Sigmoid colon (tissue), 7 donors: Measurements from ENCODE around the gene JDP2. TPM values are rescaled to one million over a fixed set of nuclear protein-coding genes. Genes with fewer than 3 reads are reported as not detected.

Experiments
- DNase-seq: peaks from one replicate; pipeline ENCODE4 v3.0.0-alpha.2; 2019
- H3K27ac ChIP-seq, 4 donors: fragments of 200-600 bp; sonication (generic); one replicate each; pipeline ENCODE4 v1.5.1; 2016 to 2019; ENCODE audit warnings: mild to moderate bottlenecking in 1 of 4
- H3K27me3 ChIP-seq, 3 donors: fragments of 200-600 bp; sonication (generic); one replicate each; pipeline ENCODE4 v1.5.1; 2019; ENCODE audit warnings: mild to moderate bottlenecking in 1 of 3
- H3K36me3 ChIP-seq, 4 donors: fragments of 200-600 bp; sonication (generic); one replicate each; pipeline ENCODE4 v1.5.1; 2016 to 2019
- H3K4me1 ChIP-seq, 4 donors: fragments of 200-600 bp; sonication (generic); one replicate each; pipeline ENCODE4 v1.5.1; 2017 to 2019
- H3K4me3 ChIP-seq, 4 donors: fragments of 200-600 bp; sonication (generic); one replicate each; pipeline ENCODE4 v1.5.1; 2017 to 2019; ENCODE audit warnings: mild to moderate bottlenecking in 2 of 4, moderate library complexity in 1 of 4
- H3K9me3 ChIP-seq, 4 donors: fragments of 200-600 bp in 3 of 4; sonication (generic) in 3 of 4; one replicate each; pipeline versions ENCODE4 v1.5.1 to v1.6.1; 2013 to 2019
- CTCF ChIP-seq, 4 experiments: fragments of 450-650 bp in 3 of 4; fragments of 200-600 bp in 1 of 4; IDR thresholded peaks; one replicate each; pipeline ENCODE4 v1.5.1; 2016 to 2019; ENCODE audit warnings: antibody characterized with exemption in 4 of 4, mild to moderate bottlenecking in 3 of 4, moderate library complexity in 2 of 4
- EP300 ChIP-seq, 4 donors: sonication (generic); formaldehyde crosslinking; IDR thresholded peaks; one replicate each; pipeline ENCODE4 v1.6.1; 2017; ENCODE audit warnings: antibody characterized with exemption in 4 of 4
- POLR2A ChIP-seq, 2 donors: fragments of 450-650 bp; IDR thresholded peaks; one replicate each; pipeline ENCODE4 v1.6.1; 2016; ENCODE audit warnings: antibody characterized with exemption in 2 of 2, mild to moderate bottlenecking in 2 of 2, moderate library complexity in 2 of 2
- POLR2AphosphoS5 ChIP-seq, 4 donors: sonication (generic); formaldehyde crosslinking; IDR thresholded peaks; one replicate each; pipeline ENCODE4 v1.6.1; 2017; ENCODE audit warnings: antibody characterized with exemption in 4 of 4
- WGBS, 2 donors: extraction: QIAGEN DNeasy Blood & Tissue Kit; methylation state at CpG; one replicate each; pipeline ENCODE4 v1.1.7; 2013; 5-methylcytosine and 5-hydroxymethylcytosine counted together
- intact Hi-C: fragments of 100-400 bp; cut with DNase I; formaldehyde crosslinking; loops from one replicate; pipeline ENCODE4 v1.15.1; 2023
- polyA plus RNA-seq, 3 donors: library from polyadenylated mRNA; stranded (reverse); fragments of 200-250 nt; gene quantifications; one replicate each; pipeline ENCODE4 v1.2.3, GENCODE V29; 2013
- total RNA-seq, 4 donors: library from RNA; depleted of rRNA; stranded (reverse); fragments of >200 nt; gene quantifications; one replicate each; pipeline ENCODE4 v1.1.0, GENCODE V29; 2016
- donor health status: healthy with polysubstance abuse.
- donor health status: Bipolar disorder and iron deficiency.
- donor health status: healthy.

JDP2 gene
- total and polyA plus RNA-seq, 7 donors, result 24.5 to 90.0 (median 54.9) TPM

- no peak for DNase-seq
- H3K36me3 ChIP-seq, result no peaks in the 10 kb centered on the region
- no peak for TF ChIP-seq POLR2AphosphoS5 (IDR thresholded peaks at IDR 0.05)
- no peak for TF ChIP-seq EP300 (IDR thresholded peaks at IDR 0.05)
- peak in 1 of 4 experiments; percentile 9 for TF ChIP-seq CTCF (IDR thresholded peaks at IDR 0.05)
- no peak for TF ChIP-seq POLR2A (IDR thresholded peaks at IDR 0.05)
- no peaks in the 10 kb centered on the region for H3K27me3 ChIP-seq
- intact Hi-C loops, result no loop called here
- peak overlapping the region in 3 of 4 donors; percentile 43 to 53 (median 45) for H3K4me3 ChIP-seq
- peak overlapping the region in 3 of 4 donors; percentile 34 to 62 (median 35) for H3K27ac ChIP-seq
- H3K4me1 ChIP-seq, result peaks cover 0 to 16% (median 3%) of the 10 kb centered on the region in 4 donors
- 41 to 65% methylated on average over 29 of the region's 29 CpGs for WGBS, 2 donors
- H3K9me3 ChIP-seq, result no peaks in the 10 kb centered on the region
Measured at GRCh38 chr14:75514673-75515628, 87.1 kb downstream of the JDP2 start.

- no peak for TF ChIP-seq POLR2A (IDR thresholded peaks at IDR 0.05)
- no peak for TF ChIP-seq CTCF (IDR thresholded peaks at IDR 0.05)
- TF ChIP-seq EP300 (IDR thresholded peaks at IDR 0.05), result no peak
- TF ChIP-seq POLR2AphosphoS5 (IDR thresholded peaks at IDR 0.05), result no peak
Measured at GRCh38 chr14:75515629-75515996, 87.8 kb downstream of the JDP2 start.

GRCh38 chr14:75518625-75519024 is 90.8 kb downstream of the JDP2 start:
- Histone ChIP-seq H3K4me3 (no peak overlapping the region), H3K36me3 (no peaks in the 10 kb centered on the region), H3K27ac (no peak overlapping the region), H3K4me1 (peaks cover 0 to 16% (median 3%) of the 10 kb centered on the region in 4 donors), H3K9me3 (no peaks in the 10 kb centered on the region), H3K27me3 (no peaks in the 10 kb centered on the region)
- TF ChIP-seq EP300 (IDR thresholded peaks at IDR 0.05) (no peak), POLR2A (IDR thresholded peaks at IDR 0.05) (no peak), CTCF (IDR thresholded peaks at IDR 0.05) (no peak), POLR2AphosphoS5 (IDR thresholded peaks at IDR 0.05) (no peak)
- DNase-seq, result no peak
- WGBS, 2 donors, result 61 to 75% methylated on average over 4 of the region's 4 CpGs
- intact Hi-C loops, result no loop called here

More at GRCh38 chr14:75515629-75515996, 87.8 kb downstream of the JDP2 start:
- no peak for DNase-seq
- peak overlapping the region in 1 of 4 donors; percentile 62 for H3K27ac ChIP-seq
- H3K27me3 ChIP-seq, result no peaks in the 10 kb centered on the region
- no peaks in the 10 kb centered on the region for H3K9me3 ChIP-seq
- peaks cover 0 to 16% (median 3%) of the 10 kb centered on the region in 4 donors for H3K4me1 ChIP-seq
- intact Hi-C loops, result no loop called here
- H3K4me3 ChIP-seq, result peak overlapping the region in 3 of 4 donors; percentile 43 to 53 (median 45)
- H3K36me3 ChIP-seq, result no peaks in the 10 kb centered on the region
- WGBS, 2 donors, result 25 to 51% methylated on average over 7 of the region's 7 CpGs

GRCh38 chr14:75519394-75519793 is 91.6 kb downstream of the JDP2 start:
- Histone ChIP-seq H3K27ac (no peak overlapping the region), H3K9me3 (no peaks in the 10 kb centered on the region), H3K4me1 (peaks cover 0 to 16% (median 3%) of the 10 kb centered on the region in 4 donors), H3K4me3 (no peak overlapping the region), H3K27me3 (no peaks in the 10 kb centered on the region), H3K36me3 (no peaks in the 10 kb centered on the region)
- intact Hi-C loops, result no loop called here
- TF ChIP-seq POLR2AphosphoS5 (IDR thresholded peaks at IDR 0.05), result no peak
- no peak for TF ChIP-seq EP300 (IDR thresholded peaks at IDR 0.05)
- TF ChIP-seq CTCF (IDR thresholded peaks at IDR 0.05), result no peak
- no peak for TF ChIP-seq POLR2A (IDR thresholded peaks at IDR 0.05)
- no peak for DNase-seq
- 93 to 94% methylated on average over 4 of the region's 4 CpGs for WGBS, 2 donors
